Measurements from ENCODE around the gene VPS35.

DNA sequence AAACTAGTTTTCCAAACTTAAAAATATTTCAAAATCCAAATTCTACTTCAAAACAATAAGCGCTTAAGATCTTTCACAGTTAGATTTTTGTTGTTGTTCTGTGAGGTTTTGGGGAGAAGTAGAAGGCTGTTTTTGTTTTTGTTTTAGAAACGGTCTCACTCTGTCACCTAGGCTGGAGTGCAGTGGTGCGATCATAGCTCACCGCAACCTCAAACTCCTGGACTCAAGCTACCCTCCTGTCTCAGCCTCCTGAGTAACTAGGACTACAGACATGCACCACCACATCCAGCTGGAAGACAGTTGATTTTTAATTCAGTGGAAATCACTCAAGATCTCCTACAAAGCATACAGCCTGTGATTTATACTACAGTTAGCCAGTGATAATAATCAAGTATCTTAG, 70.5 kb downstream of the VPS35 start:
- TF ChIP-seq POLR2A (IDR thresholded peaks at IDR 0.05), result no peak
- TF ChIP-seq, protein P1, sequence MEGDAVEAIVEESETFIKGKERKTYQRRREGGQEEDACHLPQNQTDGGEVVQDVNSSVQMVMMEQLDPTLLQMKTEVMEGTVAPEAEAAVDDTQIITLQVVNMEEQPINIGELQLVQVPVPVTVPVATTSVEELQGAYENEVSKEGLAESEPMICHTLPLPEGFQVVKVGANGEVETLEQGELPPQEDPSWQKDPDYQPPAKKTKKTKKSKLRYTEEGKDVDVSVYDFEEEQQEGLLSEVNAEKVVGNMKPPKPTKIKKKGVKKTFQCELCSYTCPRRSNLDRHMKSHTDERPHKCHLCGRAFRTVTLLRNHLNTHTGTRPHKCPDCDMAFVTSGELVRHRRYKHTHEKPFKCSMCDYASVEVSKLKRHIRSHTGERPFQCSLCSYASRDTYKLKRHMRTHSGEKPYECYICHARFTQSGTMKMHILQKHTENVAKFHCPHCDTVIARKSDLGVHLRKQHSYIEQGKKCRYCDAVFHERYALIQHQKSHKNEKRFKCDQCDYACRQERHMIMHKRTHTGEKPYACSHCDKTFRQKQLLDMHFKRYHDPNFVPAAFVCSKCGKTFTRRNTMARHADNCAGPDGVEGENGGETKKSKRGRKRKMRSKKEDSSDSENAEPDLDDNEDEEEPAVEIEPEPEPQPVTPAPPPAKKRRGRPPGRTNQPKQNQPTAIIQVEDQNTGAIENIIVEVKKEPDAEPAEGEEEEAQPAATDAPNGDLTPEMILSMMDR (IDR thresholded peaks at IDR 0.05), result no peak
- TF ChIP-seq POLR2AphosphoS5 (IDR thresholded peaks at IDR 0.05), result no peak
